ENCODE results near the gene PIGU.

DNA sequence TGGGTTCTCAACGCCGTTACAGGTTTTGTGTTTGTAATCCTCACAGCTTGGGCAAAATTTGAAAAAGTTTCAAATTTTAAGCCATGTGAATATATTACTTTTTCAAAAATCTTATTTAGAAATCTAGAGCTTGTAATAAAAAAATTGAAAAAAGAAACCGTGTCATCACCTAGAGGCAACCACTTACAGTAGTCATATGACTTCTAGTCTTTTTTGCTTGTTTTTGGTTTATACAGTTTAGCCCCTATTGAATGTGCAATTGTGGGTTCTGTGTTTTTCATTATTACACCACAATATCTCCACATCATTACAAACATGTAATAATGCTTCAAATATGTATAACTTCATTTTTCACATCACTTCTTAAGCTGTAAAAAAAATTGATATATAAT, 159.8 kb downstream of the PIGU start:
- no peak for TF ChIP-seq EZH2 (IDR thresholded peaks at IDR 0.05; ENCODE audit: low read depth)
- TF ChIP-seq, protein P1, sequence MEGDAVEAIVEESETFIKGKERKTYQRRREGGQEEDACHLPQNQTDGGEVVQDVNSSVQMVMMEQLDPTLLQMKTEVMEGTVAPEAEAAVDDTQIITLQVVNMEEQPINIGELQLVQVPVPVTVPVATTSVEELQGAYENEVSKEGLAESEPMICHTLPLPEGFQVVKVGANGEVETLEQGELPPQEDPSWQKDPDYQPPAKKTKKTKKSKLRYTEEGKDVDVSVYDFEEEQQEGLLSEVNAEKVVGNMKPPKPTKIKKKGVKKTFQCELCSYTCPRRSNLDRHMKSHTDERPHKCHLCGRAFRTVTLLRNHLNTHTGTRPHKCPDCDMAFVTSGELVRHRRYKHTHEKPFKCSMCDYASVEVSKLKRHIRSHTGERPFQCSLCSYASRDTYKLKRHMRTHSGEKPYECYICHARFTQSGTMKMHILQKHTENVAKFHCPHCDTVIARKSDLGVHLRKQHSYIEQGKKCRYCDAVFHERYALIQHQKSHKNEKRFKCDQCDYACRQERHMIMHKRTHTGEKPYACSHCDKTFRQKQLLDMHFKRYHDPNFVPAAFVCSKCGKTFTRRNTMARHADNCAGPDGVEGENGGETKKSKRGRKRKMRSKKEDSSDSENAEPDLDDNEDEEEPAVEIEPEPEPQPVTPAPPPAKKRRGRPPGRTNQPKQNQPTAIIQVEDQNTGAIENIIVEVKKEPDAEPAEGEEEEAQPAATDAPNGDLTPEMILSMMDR (conservative IDR thresholded peaks at IDR 0.05) = no peak
